Epithelial cell of proximal tubule (primary cell): ENCODE measurements around the gene CLEC4D. TPM values are rescaled to one million over a fixed set of nuclear protein-coding genes. Genes with fewer than 3 reads are reported as not detected.
"Not testable (repeated sequence)": the region's sequence is repeated elsewhere in the genome, so short reads cannot be mapped to it uniquely, and the experiment has no call there.

ENCODE experiments used
- DNase-seq: peaks from one replicate; pipeline ENCODE4 v3.0.0-alpha.2; 2011; ENCODE audit warnings: low read depth
- H3K4me3 ChIP-seq: 2 replicates; pipeline ENCODE4 v1.5.1; 2011; ENCODE audit warnings: low read depth, mild to moderate bottlenecking, low read length
- total RNA-seq: library from RNA; depleted of rRNA; stranded (reverse); fragments of >200 nt; gene quantifications from 2 replicates; pipeline ENCODE4 v1.2.3, GENCODE V29; 2015
- TF ChIP-seq, protein P1 (sequence below): conservative IDR thresholded peaks from 2 replicates; pipeline ENCODE4 v1.5.1; 2012; ENCODE audit warnings: low read depth, mild to moderate bottlenecking, low read length

CLEC4D gene
- total RNA-seq, 1 donor from 2014 or later = not detected

- DNase-seq = no peak
- TF ChIP-seq, protein P1, sequence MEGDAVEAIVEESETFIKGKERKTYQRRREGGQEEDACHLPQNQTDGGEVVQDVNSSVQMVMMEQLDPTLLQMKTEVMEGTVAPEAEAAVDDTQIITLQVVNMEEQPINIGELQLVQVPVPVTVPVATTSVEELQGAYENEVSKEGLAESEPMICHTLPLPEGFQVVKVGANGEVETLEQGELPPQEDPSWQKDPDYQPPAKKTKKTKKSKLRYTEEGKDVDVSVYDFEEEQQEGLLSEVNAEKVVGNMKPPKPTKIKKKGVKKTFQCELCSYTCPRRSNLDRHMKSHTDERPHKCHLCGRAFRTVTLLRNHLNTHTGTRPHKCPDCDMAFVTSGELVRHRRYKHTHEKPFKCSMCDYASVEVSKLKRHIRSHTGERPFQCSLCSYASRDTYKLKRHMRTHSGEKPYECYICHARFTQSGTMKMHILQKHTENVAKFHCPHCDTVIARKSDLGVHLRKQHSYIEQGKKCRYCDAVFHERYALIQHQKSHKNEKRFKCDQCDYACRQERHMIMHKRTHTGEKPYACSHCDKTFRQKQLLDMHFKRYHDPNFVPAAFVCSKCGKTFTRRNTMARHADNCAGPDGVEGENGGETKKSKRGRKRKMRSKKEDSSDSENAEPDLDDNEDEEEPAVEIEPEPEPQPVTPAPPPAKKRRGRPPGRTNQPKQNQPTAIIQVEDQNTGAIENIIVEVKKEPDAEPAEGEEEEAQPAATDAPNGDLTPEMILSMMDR = no peak
- H3K4me3 ChIP-seq = no peak overlapping the region
These were observed 30.2 kb upstream of the CLEC4D start for GRCh38 chr12:8483079-8483478.

- H3K4me3 ChIP-seq = no peak overlapping the region
- DNase-seq = no peak
- TF ChIP-seq, protein P1 = no peak
These were observed 21.4 kb upstream of the CLEC4D start for GRCh38 chr12:8491646-8492530.

GRCh38 chr12:8493084-8493483, 20.2 kb upstream of the CLEC4D start:
- H3K4me3 ChIP-seq = no peak overlapping the region

DNA sequence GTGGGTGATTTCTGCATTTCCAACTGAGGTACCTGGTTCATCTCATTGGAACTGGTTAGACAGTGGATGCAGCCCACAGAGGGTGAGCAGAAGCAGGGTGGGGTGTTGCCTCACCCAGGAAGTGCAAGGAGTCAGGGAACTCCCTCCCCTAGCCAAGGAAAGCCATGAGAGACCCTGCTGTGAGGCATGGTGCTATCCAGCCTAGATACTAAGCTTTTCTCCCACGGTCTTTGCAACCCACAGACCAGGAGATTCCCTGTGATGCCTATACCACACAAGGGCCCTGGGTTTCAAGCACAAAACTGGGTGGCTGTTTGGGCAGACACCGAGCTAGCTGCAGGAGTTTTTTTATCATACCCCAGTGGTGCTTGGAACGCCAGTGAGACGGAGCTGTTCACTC, 17.6 kb upstream of the CLEC4D start:
- not testable (repeated sequence) for DNase-seq, H3K4me3 ChIP-seq

More at GRCh38 chr12:8493084-8493483, 20.2 kb upstream of the CLEC4D start:
- TF ChIP-seq, protein P1 = no peak
- no peak for DNase-seq

GRCh38 chr12:8496074-8496473, 17.2 kb upstream of the CLEC4D start:
- not testable (repeated sequence) for DNase-seq, H3K4me3 ChIP-seq

GRCh38 chr12:8499616-8500015, 13.7 kb upstream of the CLEC4D start:
- no peak for DNase-seq
- TF ChIP-seq, protein P1 = peak; percentile 61

DNA sequence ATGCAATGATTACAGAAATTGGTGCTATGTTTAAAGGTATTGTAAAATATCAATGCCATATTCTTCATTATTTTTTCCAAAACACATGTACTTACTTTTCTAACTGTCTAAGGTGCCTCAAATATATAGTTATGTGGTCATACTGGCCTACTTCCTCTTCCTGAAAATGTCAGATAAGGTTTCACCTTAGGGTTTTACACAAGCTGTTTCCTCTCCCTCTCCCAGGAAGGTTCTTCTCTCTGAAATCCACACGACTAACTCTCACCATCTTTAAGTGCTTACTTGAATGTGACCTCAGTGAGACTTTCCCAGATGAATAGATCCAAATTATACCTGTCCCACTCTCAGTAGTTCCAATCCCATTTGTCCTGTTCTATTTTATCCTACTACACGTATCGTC, 11.6 kb upstream of the CLEC4D start:
- TF ChIP-seq, protein P1 = no peak
- no peak overlapping the region for H3K4me3 ChIP-seq
- no peak for DNase-seq

More at GRCh38 chr12:8499616-8500015, 13.7 kb upstream of the CLEC4D start:
- no peak overlapping the region for H3K4me3 ChIP-seq

GRCh38 chr12:8504351-8504750, 9.0 kb upstream of the CLEC4D start:
- no peak overlapping the region for H3K4me3 ChIP-seq
- TF ChIP-seq, protein P1 = no peak
- no peak for DNase-seq
